Sigmoid colon (tissue), 7 donors: ENCODE results near the gene CRLF1. TPM values are rescaled to one million over a fixed set of nuclear protein-coding genes. Genes with fewer than 3 reads are reported as not detected.

Source experiments
- DNase-seq: peaks from one replicate; pipeline ENCODE4 v3.0.0-alpha.2; 2019
- H3K27ac ChIP-seq, 4 donors: fragments of 200-600 bp; sonication (generic); one replicate each; pipeline ENCODE4 v1.5.1; 2016 to 2019; ENCODE audit warnings: mild to moderate bottlenecking in 1 of 4
- H3K27me3 ChIP-seq, 3 donors: fragments of 200-600 bp; sonication (generic); one replicate each; pipeline ENCODE4 v1.5.1; 2019; ENCODE audit warnings: mild to moderate bottlenecking in 1 of 3
- H3K36me3 ChIP-seq, 4 donors: fragments of 200-600 bp; sonication (generic); one replicate each; pipeline ENCODE4 v1.5.1; 2016 to 2019
- H3K4me1 ChIP-seq, 4 donors: fragments of 200-600 bp; sonication (generic); one replicate each; pipeline ENCODE4 v1.5.1; 2017 to 2019
- H3K4me3 ChIP-seq, 4 donors: fragments of 200-600 bp; sonication (generic); one replicate each; pipeline ENCODE4 v1.5.1; 2017 to 2019; ENCODE audit warnings: mild to moderate bottlenecking in 2 of 4, moderate library complexity in 1 of 4
- H3K9me3 ChIP-seq, 4 donors: fragments of 200-600 bp in 3 of 4; sonication (generic) in 3 of 4; one replicate each; pipeline versions ENCODE4 v1.5.1 to v1.6.1; 2013 to 2019
- CTCF ChIP-seq, 4 experiments: fragments of 450-650 bp in 3 of 4; fragments of 200-600 bp in 1 of 4; IDR thresholded peaks; one replicate each; pipeline ENCODE4 v1.5.1; 2016 to 2019; ENCODE audit warnings: antibody characterized with exemption in 4 of 4, mild to moderate bottlenecking in 3 of 4, moderate library complexity in 2 of 4
- EP300 ChIP-seq, 4 donors: sonication (generic); formaldehyde crosslinking; IDR thresholded peaks; one replicate each; pipeline ENCODE4 v1.6.1; 2017; ENCODE audit warnings: antibody characterized with exemption in 4 of 4
- POLR2A ChIP-seq, 2 donors: fragments of 450-650 bp; IDR thresholded peaks; one replicate each; pipeline ENCODE4 v1.6.1; 2016; ENCODE audit warnings: antibody characterized with exemption in 2 of 2, mild to moderate bottlenecking in 2 of 2, moderate library complexity in 2 of 2
- POLR2AphosphoS5 ChIP-seq, 4 donors: sonication (generic); formaldehyde crosslinking; IDR thresholded peaks; one replicate each; pipeline ENCODE4 v1.6.1; 2017; ENCODE audit warnings: antibody characterized with exemption in 4 of 4
- WGBS, 2 donors: extraction: QIAGEN DNeasy Blood & Tissue Kit; methylation state at CpG; one replicate each; pipeline ENCODE4 v1.1.7; 2013; 5-methylcytosine and 5-hydroxymethylcytosine counted together
- intact Hi-C: fragments of 100-400 bp; cut with DNase I; formaldehyde crosslinking; loops from one replicate; pipeline ENCODE4 v1.15.1; 2023
- polyA plus RNA-seq, 3 donors: library from polyadenylated mRNA; stranded (reverse); fragments of 200-250 nt; gene quantifications; one replicate each; pipeline ENCODE4 v1.2.3, GENCODE V29; 2013
- total RNA-seq, 4 donors: library from RNA; depleted of rRNA; stranded (reverse); fragments of >200 nt; gene quantifications; one replicate each; pipeline ENCODE4 v1.1.0, GENCODE V29; 2016
- donor health status: healthy with polysubstance abuse.
- donor health status: Bipolar disorder and iron deficiency.
- donor health status: healthy.

Gene CRLF1
- total and polyA plus RNA-seq, 7 donors: 0.60 to 28.8 (median 6.1) TPM; not detected in 1

- H3K36me3 ChIP-seq: no peaks in the 10 kb centered on the region
- no peak for TF ChIP-seq EP300 (IDR thresholded peaks at IDR 0.05)
- no peak for TF ChIP-seq CTCF (IDR thresholded peaks at IDR 0.05)
- no peak for TF ChIP-seq POLR2AphosphoS5 (IDR thresholded peaks at IDR 0.05)
- peaks cover 0 to 58% (median 56%) of the 10 kb centered on the region in 4 donors for H3K4me1 ChIP-seq
- H3K27ac ChIP-seq: peak overlapping the region; percentile 81 to 89 (median 86)
- DNase-seq: peak; percentile 90
- intact Hi-C loops: loop anchor here (10.0 kb wide), 1 partner anchor 185 kb away; no protein-coding TSS in a partner anchor
- peak overlapping the region; percentile 4 to 27 (median 19) for H3K4me3 ChIP-seq
- 33 to 72% methylated on average over 25 of the region's 25 CpGs for WGBS, 2 donors
- no peaks in the 10 kb centered on the region for H3K27me3 ChIP-seq
- no peaks in the 10 kb centered on the region for H3K9me3 ChIP-seq
Measured at GRCh38 chr19:18649371-18650020, 42.9 kb upstream of the CRLF1 start.

- no peak for DNase-seq
- Histone ChIP-seq H3K27ac (peak overlapping the region; percentile 81 to 89 (median 86)), H3K4me1 (peaks cover 0 to 62% (median 58%) of the 10 kb centered on the region in 4 donors)
Measured at GRCh38 chr19:18648973-18649315, 42.3 kb upstream of the CRLF1 start.

GRCh38 chr19:18647807-18648206, 41.2 kb upstream of the CRLF1 start:
- intact Hi-C loops: no loop called here
- H3K4me1 ChIP-seq: peaks cover 0 to 62% (median 58%) of the 10 kb centered on the region in 4 donors

More at GRCh38 chr19:18648973-18649315, 42.3 kb upstream of the CRLF1 start:
- no peaks in the 10 kb centered on the region for H3K27me3 ChIP-seq
- no peaks in the 10 kb centered on the region for H3K9me3 ChIP-seq
- WGBS, 2 donors: 71 to 83% methylated on average over 13 of the region's 13 CpGs
- H3K4me3 ChIP-seq: peak overlapping the region in 2 of 4 donors; percentile 25 to 27
- intact Hi-C loops: no loop called here
- H3K36me3 ChIP-seq: no peaks in the 10 kb centered on the region
- TF ChIP-seq EP300 (IDR thresholded peaks at IDR 0.05) (peak in 1 of 4 donors; percentile 37), POLR2AphosphoS5 (IDR thresholded peaks at IDR 0.05) (peak in 3 of 4 donors; percentile 14 to 27 (median 14)), POLR2A (IDR thresholded peaks at IDR 0.05) (no peak), CTCF (IDR thresholded peaks at IDR 0.05) (no peak)

GRCh38 chr19:18647371-18647767, 40.8 kb upstream of the CRLF1 start:
- Histone ChIP-seq H3K9me3 (no peaks in the 10 kb centered on the region), H3K4me3 (no peak overlapping the region), H3K4me1 (peaks cover 0 to 62% (median 58%) of the 10 kb centered on the region in 4 donors), H3K27me3 (no peaks in the 10 kb centered on the region), H3K36me3 (no peaks in the 10 kb centered on the region), H3K27ac (no peak overlapping the region)
- TF ChIP-seq CTCF (IDR thresholded peaks at IDR 0.05) (no peak), POLR2A (IDR thresholded peaks at IDR 0.05) (no peak), EP300 (IDR thresholded peaks at IDR 0.05) (no peak), POLR2AphosphoS5 (IDR thresholded peaks at IDR 0.05) (no peak)
- intact Hi-C loops: no loop called here
- 88 to 94% methylated on average over 1 of the region's 1 CpG for WGBS, 2 donors
- DNase-seq: no peak

More at GRCh38 chr19:18647807-18648206, 41.2 kb upstream of the CRLF1 start:
- TF ChIP-seq EP300 (IDR thresholded peaks at IDR 0.05): no peak
- TF ChIP-seq POLR2AphosphoS5 (IDR thresholded peaks at IDR 0.05): no peak
- TF ChIP-seq CTCF (IDR thresholded peaks at IDR 0.05): no peak
- TF ChIP-seq POLR2A (IDR thresholded peaks at IDR 0.05): no peak
- Histone ChIP-seq H3K27ac (peak overlapping the region in 2 of 4 donors; percentile 81 to 89), H3K9me3 (no peaks in the 10 kb centered on the region), H3K36me3 (no peaks in the 10 kb centered on the region), H3K4me3 (no peak overlapping the region), H3K27me3 (no peaks in the 10 kb centered on the region)
- WGBS, 2 donors: 95 to 97% methylated on average over 10 of the region's 10 CpGs
- no peak for DNase-seq
